ENCODE results near the gene CDRT4.

CDRT4 gene

GRCh38 chr17:15485045-15485444, 17.6 kb upstream of the CDRT4 start:
- no peak overlapping the region for H3K4me3 ChIP-seq (ENCODE audit: low read depth, low read length)
- TF ChIP-seq, protein P1, sequence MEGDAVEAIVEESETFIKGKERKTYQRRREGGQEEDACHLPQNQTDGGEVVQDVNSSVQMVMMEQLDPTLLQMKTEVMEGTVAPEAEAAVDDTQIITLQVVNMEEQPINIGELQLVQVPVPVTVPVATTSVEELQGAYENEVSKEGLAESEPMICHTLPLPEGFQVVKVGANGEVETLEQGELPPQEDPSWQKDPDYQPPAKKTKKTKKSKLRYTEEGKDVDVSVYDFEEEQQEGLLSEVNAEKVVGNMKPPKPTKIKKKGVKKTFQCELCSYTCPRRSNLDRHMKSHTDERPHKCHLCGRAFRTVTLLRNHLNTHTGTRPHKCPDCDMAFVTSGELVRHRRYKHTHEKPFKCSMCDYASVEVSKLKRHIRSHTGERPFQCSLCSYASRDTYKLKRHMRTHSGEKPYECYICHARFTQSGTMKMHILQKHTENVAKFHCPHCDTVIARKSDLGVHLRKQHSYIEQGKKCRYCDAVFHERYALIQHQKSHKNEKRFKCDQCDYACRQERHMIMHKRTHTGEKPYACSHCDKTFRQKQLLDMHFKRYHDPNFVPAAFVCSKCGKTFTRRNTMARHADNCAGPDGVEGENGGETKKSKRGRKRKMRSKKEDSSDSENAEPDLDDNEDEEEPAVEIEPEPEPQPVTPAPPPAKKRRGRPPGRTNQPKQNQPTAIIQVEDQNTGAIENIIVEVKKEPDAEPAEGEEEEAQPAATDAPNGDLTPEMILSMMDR (IDR thresholded peaks at IDR 0.05; ENCODE audit: control insufficient read depth, extremely low read depth, insufficient read depth), result no peak
- no peak for DNase-seq (ENCODE audit: low read depth)

GRCh38 chr17:15483431-15483830, 16.0 kb upstream of the CDRT4 start:
- H3K4me3 ChIP-seq (ENCODE audit: low read depth, low read length), result no peak overlapping the region
- TF ChIP-seq, protein P1 (IDR thresholded peaks at IDR 0.05; ENCODE audit: control insufficient read depth, extremely low read depth, insufficient read depth), result no peak
- no peak for DNase-seq (ENCODE audit: low read depth)

GRCh38 chr17:15482476-15482875, 15.1 kb upstream of the CDRT4 start:
- DNase-seq (ENCODE audit: low read depth), result no peak
- TF ChIP-seq, protein P1 (IDR thresholded peaks at IDR 0.05; ENCODE audit: control insufficient read depth, extremely low read depth, insufficient read depth), result no peak
- H3K4me3 ChIP-seq (ENCODE audit: low read depth, low read length), result no peak overlapping the region

DNA sequence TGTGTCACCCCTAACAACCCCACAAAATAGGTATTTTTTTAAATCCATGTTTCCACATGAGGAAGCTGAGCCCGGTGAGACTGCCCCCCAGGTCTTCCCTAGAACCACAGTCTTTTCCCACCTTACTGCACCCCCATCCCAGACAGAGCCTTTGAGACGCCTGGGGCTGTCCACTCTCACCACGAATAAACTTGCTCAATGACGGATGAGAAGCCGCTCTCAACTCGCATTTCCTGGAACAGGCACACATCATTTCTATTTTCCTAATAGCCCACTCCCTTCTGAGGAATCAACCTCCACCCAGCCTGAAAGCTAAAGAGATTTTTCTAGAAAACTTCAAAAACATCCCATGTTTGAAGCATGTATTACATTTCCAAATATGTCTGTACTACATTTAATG, 14.1 kb upstream of the CDRT4 start:
- H3K4me3 ChIP-seq (ENCODE audit: low read depth, low read length), result no peak overlapping the region
- TF ChIP-seq, protein P1 (IDR thresholded peaks at IDR 0.05; ENCODE audit: control insufficient read depth, extremely low read depth, insufficient read depth), result no peak
- no peak for DNase-seq (ENCODE audit: low read depth)

GRCh38 chr17:15480204-15480603, 12.8 kb upstream of the CDRT4 start:
- DNase-seq (ENCODE audit: low read depth), result no peak
- TF ChIP-seq, protein P1 (IDR thresholded peaks at IDR 0.05; ENCODE audit: control insufficient read depth, extremely low read depth, insufficient read depth), result no peak
- H3K4me3 ChIP-seq (ENCODE audit: low read depth, low read length), result no peak overlapping the region

- DNase-seq (ENCODE audit: low read depth), result no peak
- no peak overlapping the region for H3K4me3 ChIP-seq (ENCODE audit: low read depth, low read length)
- TF ChIP-seq, protein P1 (IDR thresholded peaks at IDR 0.05; ENCODE audit: control insufficient read depth, extremely low read depth, insufficient read depth), result no peak
These were observed 12.3 kb upstream of the CDRT4 start for GRCh38 chr17:15479703-15480102.

DNA sequence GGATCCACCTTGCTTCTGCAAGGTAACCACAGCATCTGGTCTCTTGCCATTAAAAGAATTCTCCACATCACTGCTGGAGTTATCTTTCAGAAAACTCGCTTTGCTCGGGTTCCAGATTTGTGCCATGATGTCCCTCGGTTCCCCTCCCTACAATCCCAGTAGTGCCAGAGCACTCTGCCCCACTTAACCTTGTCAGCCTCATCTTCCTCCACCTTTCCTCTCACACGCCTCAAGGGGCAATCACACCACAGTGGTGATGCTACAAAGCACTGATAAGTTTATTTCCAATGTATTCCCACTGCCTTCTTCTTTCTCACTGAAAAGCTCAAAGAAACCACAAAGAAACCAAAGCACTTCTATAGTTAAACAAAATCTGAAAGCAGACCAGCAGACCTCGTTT, 11.4 kb upstream of the CDRT4 start:
- no peak for DNase-seq (ENCODE audit: low read depth)
- TF ChIP-seq, protein P1 (IDR thresholded peaks at IDR 0.05; ENCODE audit: control insufficient read depth, extremely low read depth, insufficient read depth), result no peak
- no peak overlapping the region for H3K4me3 ChIP-seq (ENCODE audit: low read depth, low read length)
